Transverse colon (tissue), 4 donors: Measurements from ENCODE around the gene MED12L. TPM values are rescaled to one million over a fixed set of nuclear protein-coding genes. Genes with fewer than 3 reads are reported as not detected.
A peak's percentile ranks its signal among the peaks of the same experiment; 100 is the strongest.

ENCODE experiments used
- DNase-seq: peaks from one replicate; pipeline ENCODE4 v3.0.0-alpha.2; 2019
- H3K27ac ChIP-seq, 4 donors: fragments of 200-600 bp; sonication (generic); 2 replicates each; pipeline ENCODE4 v1.5.1; 2016 to 2018; ENCODE audit warnings: inconsistent platforms in 4 of 4
- H3K27me3 ChIP-seq: fragments of 200-600 bp; sonication (generic); 2 replicates; pipeline ENCODE4 v1.5.1; 2017; ENCODE audit warnings: inconsistent platforms
- H3K36me3 ChIP-seq, 4 donors: fragments of 200-600 bp; sonication (generic); 2 replicates each; pipeline ENCODE4 v1.5.1; 2017 to 2019; ENCODE audit warnings: inconsistent platforms in 4 of 4
- H3K4me1 ChIP-seq, 4 donors: fragments of 200-600 bp; sonication (generic); 2 replicates each; pipeline ENCODE4 v1.5.1; 2017 to 2020; ENCODE audit warnings: inconsistent platforms in 4 of 4
- H3K4me3 ChIP-seq, 4 donors: fragments of 200-600 bp; sonication (generic); 1 replicate in 1 of 4; 2 replicates in 3 of 4; pipeline versions ENCODE4 v1.5.1 to v1.6.1; 2017 to 2019; ENCODE audit warnings: inconsistent platforms in 4 of 4
- H3K9me3 ChIP-seq, 2 donors: fragments of 200-600 bp; sonication (generic); 2 replicates each; pipeline ENCODE4 v1.5.1; 2017 to 2019; ENCODE audit warnings: inconsistent platforms in 2 of 2
- CTCF ChIP-seq, 5 experiments: fragments of 200-600 bp in 3 of 5; fragments of 450-650 bp in 2 of 5; sonication (generic) in 3 of 5; IDR thresholded peaks; 1 replicate in 2 of 5; 2 replicates in 3 of 5; pipeline ENCODE4 v1.5.1; 2016 to 2017; ENCODE audit warnings: antibody characterized with exemption in 5 of 5, inconsistent platforms in 3 of 5, mild to moderate bottlenecking in 2 of 5, moderate library complexity in 1 of 5
- EP300 ChIP-seq: sonication (generic); formaldehyde crosslinking; IDR thresholded peaks from one replicate; pipeline ENCODE4 v1.6.1; 2017; ENCODE audit warnings: antibody characterized with exemption, low read depth
- POLR2A ChIP-seq: fragments of 450-650 bp; IDR thresholded peaks from one replicate; pipeline ENCODE4 v1.6.1; 2016; ENCODE audit warnings: antibody characterized with exemption, mild to moderate bottlenecking, moderate library complexity
- POLR2AphosphoS5 ChIP-seq, 3 donors: sonication (generic); formaldehyde crosslinking; IDR thresholded peaks; one replicate each; pipeline ENCODE4 v1.6.1; 2016; ENCODE audit warnings: antibody characterized with exemption in 3 of 3
- WGBS, 2 donors: methylation state at CpG; one replicate each; pipeline ENCODE4 v1.1.5; 2018; ENCODE audit warnings: low coverage in 1 of 2; 5-methylcytosine and 5-hydroxymethylcytosine counted together
- in situ Hi-C, 4 donors: fragments of 200-750 bp; cut with MboI; loops; one replicate each; pipeline versions ENCODE4 v1.15.0 to v1.15.1; 2017; ENCODE audit warnings: low sequenced_read_pairs in 3 of 4, low pct_ligation_motif_present in 1 of 4, low pct_unique_long_range_greater_than_20kb in 1 of 4
- intact Hi-C: fragments of 100-400 bp; cut with DNase I; formaldehyde crosslinking; loops from one replicate; pipeline ENCODE4 v1.15.1; 2023; ENCODE audit warnings: low total_unique reads
- total RNA-seq, 4 donors: library from RNA; depleted of rRNA; stranded (reverse); fragments of >200 nt; gene quantifications; one replicate each; pipeline ENCODE4 v1.1.0, GENCODE V29; 2016

MED12L gene
- total RNA-seq, 4 donors from 2014 or later = under 0.01 to 8.6 (median 0.64) TPM

- DNase-seq = no peak
- 58 to 61% methylated on average over 3 of the region's 3 CpGs for WGBS, 2 donors
- no peaks in the 10 kb centered on the region for H3K27me3 ChIP-seq
- in situ Hi-C loops (loop anchor here in 1 of 4 donors (25.0 kb wide), 1 partner anchor 528 kb away; the partner anchor contains the start of gene SIAH2), intact Hi-C loops (no loop called here)
- no peak overlapping the region for H3K27ac ChIP-seq
- H3K36me3 ChIP-seq = no peaks in the 10 kb centered on the region
- H3K4me3 ChIP-seq = no peak overlapping the region
- TF ChIP-seq POLR2A (no peak), CTCF (IDR thresholded peaks at IDR 0.05) (peak in 2 of 5 experiments; percentile 9 to 16)
- no peaks in the 10 kb centered on the region for H3K4me1 ChIP-seq
- H3K9me3 ChIP-seq = no peaks in the 10 kb centered on the region
Measured at GRCh38 chr3:151290673-151291072, 205.2 kb downstream of the MED12L start.

DNA sequence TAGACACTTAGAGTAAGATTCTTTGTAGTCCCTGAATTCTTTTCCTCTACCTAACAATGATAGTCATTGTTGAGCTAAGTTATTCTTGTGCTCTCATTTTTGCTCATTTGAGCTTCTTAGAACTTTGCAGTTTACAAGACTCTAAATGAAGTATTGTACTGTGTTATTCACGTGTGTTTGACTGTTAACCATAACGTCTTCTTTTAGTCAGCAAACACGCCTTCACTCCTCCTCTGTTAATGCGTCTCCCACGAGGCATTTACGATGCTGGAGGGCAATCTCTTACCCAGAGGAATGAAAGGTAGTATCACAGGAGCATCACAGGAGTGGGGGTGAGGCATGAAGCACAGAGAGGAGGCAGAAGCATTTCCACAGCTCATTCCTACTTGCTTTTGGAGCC lies 207.7 kb downstream of the MED12L start:
- DNase-seq = no peak
- intact Hi-C loops (no loop called here), in situ Hi-C loops (loop anchor here in 1 of 4 donors (25.0 kb wide), 1 partner anchor 531 kb away; the partner anchor contains the start of gene SIAH2)
- Histone ChIP-seq H3K9me3 (no peaks in the 10 kb centered on the region), H3K36me3 (no peaks in the 10 kb centered on the region), H3K27ac (no peak overlapping the region), H3K27me3 (no peaks in the 10 kb centered on the region), H3K4me1 (no peaks in the 10 kb centered on the region), H3K4me3 (no peak overlapping the region)
- no peak for TF ChIP-seq POLR2AphosphoS5 (IDR thresholded peaks at IDR 0.05)
- no peak for TF ChIP-seq EP300
- no peak for TF ChIP-seq POLR2A
- no peak for TF ChIP-seq CTCF (IDR thresholded peaks at IDR 0.05)
- 37 to 48% methylated on average over 6 of the region's 6 CpGs for WGBS, 2 donors

DNA sequence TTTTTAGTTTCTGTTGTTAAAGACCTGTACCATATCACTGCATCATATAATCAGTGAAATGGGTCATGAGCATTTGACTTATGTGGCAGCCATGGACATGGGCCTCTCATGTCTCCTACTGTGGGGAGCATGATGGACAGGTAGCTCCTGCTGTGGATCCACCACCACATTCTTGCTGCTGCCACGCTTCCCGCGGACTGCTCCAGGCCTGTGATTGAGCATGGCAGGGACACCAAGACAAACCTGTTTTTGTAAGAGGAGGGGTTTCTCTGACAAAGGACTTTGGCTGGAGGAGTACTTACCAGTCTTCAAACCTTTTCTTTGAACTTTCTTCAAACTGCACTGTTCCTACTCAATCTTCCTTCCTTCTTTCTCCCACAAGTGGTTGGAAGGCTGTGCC lies 210.8 kb downstream of the MED12L start:
- TF ChIP-seq EP300 = no peak
- no peaks in the 10 kb centered on the region for H3K9me3 ChIP-seq
- no peak for DNase-seq
- H3K4me1 ChIP-seq = no peaks in the 10 kb centered on the region
- WGBS, 2 donors = 68 to 98% methylated on average over 2 to 3 of the region's 3 CpGs
- H3K36me3 ChIP-seq = no peaks in the 10 kb centered on the region
- no peaks in the 10 kb centered on the region for H3K27me3 ChIP-seq
- no peak overlapping the region for H3K27ac ChIP-seq
- intact Hi-C loops = no loop called here
- in situ Hi-C loops = loop anchor here in 1 of 4 donors (25.0 kb wide), 1 partner anchor 534 kb away; the partner anchor contains the start of gene SIAH2
- H3K4me3 ChIP-seq = no peak overlapping the region

- in situ Hi-C loops (loop anchor here in 1 of 4 donors (25.0 kb wide), 1 partner anchor 535 kb away; the partner anchor contains the start of gene SIAH2), intact Hi-C loops (no loop called here)
- 49 to 89% methylated on average over 2 of the region's 2 CpGs for WGBS, 2 donors
- Histone ChIP-seq H3K4me1 (no peaks in the 10 kb centered on the region), H3K27me3 (no peaks in the 10 kb centered on the region), H3K9me3 (no peaks in the 10 kb centered on the region), H3K27ac (no peak overlapping the region), H3K4me3 (no peak overlapping the region), H3K36me3 (no peaks in the 10 kb centered on the region)
- no peak for DNase-seq
- TF ChIP-seq POLR2A = no peak
- no peak for TF ChIP-seq POLR2AphosphoS5 (IDR thresholded peaks at IDR 0.05)
- TF ChIP-seq CTCF (IDR thresholded peaks at IDR 0.05) = no peak
- TF ChIP-seq EP300 = no peak
Measured at GRCh38 chr3:151297429-151297828, 212.0 kb downstream of the MED12L start.

DNA sequence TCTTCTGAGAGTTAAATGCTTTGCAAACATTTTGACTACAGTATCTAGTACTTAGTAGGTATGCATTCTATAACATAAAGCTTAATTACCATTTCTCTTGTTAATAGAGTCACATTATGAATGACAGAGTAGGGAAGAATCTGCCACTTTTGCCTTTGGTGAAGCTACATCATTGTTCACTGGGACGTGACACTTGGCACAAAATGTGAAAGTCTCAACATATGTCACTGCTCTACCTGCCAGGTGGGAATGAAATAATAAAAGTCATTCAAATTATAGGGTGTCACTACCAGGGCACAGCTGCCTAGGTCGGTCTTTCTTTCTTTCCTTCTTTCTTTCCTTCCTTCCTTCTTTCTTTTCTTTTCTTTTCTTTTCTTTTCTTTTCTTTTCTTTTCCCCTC lies 213.5 kb downstream of the MED12L start:
- no peaks in the 10 kb centered on the region for H3K36me3 ChIP-seq
- TF ChIP-seq CTCF (IDR thresholded peaks at IDR 0.05) = no peak
- H3K4me1 ChIP-seq = no peaks in the 10 kb centered on the region
- intact Hi-C loops = no loop called here
- H3K27ac ChIP-seq = no peak overlapping the region
- H3K9me3 ChIP-seq = no peaks in the 10 kb centered on the region
- DNase-seq = no peak
- WGBS, 2 donors = 43 to 55% methylated on average over 1 to 2 of the region's 2 CpGs
- in situ Hi-C loops = loop anchor here in 1 of 4 donors (25.0 kb wide), 1 partner anchor 537 kb away; the partner anchor contains the start of gene SIAH2
- H3K4me3 ChIP-seq = no peak overlapping the region
- no peaks in the 10 kb centered on the region for H3K27me3 ChIP-seq
